Liver (tissue), 9 donors: ENCODE data around the gene HSH2D. TPM values are rescaled to one million over a fixed set of nuclear protein-coding genes. Genes with fewer than 3 reads are reported as not detected.

Experiments used
- DNase-seq: peaks from one replicate; pipeline ENCODE4 v3.0.0-alpha.2; 2017; ENCODE audit warnings: low spot score
- H3K27ac ChIP-seq, 2 donors: one replicate each; pipeline ENCODE4 v1.7.0; 2013; ENCODE audit warnings: inconsistent platforms in 2 of 2, low read length in 2 of 2, control low read depth in 1 of 2, low read depth in 1 of 2, mild to moderate bottlenecking in 1 of 2
- H3K27me3 ChIP-seq, 4 donors: one replicate each; pipeline versions ENCODE4 v1.6.1 to v1.7.0; 2013; ENCODE audit warnings: low read length in 3 of 4, inconsistent platforms in 1 of 4, mild to moderate bottlenecking in 1 of 4, moderate library complexity in 1 of 4; ENCODE audit not compliant: control insufficient read depth in 4 of 4, insufficient read depth in 4 of 4
- H3K36me3 ChIP-seq, 4 donors: one replicate each; pipeline versions ENCODE4 v1.6.1 to v1.7.0; 2013; ENCODE audit warnings: low read length in 3 of 4, mild to moderate bottlenecking in 3 of 4, low read depth in 1 of 4, moderate library complexity in 1 of 4; ENCODE audit not compliant: control insufficient read depth in 4 of 4, insufficient read depth in 3 of 4
- H3K4me1 ChIP-seq, 4 donors: one replicate each; pipeline versions ENCODE4 v1.6.1 to v1.7.0; 2013; ENCODE audit warnings: low read length in 3 of 4, mild to moderate bottlenecking in 3 of 4, moderate library complexity in 1 of 4; ENCODE audit not compliant: control insufficient read depth in 4 of 4, insufficient read depth in 4 of 4
- H3K4me3 ChIP-seq, 3 donors: one replicate each; pipeline versions ENCODE4 v1.6.1 to v1.7.0; 2013; ENCODE audit warnings: low read length in 3 of 3, control low read depth in 1 of 3, low read depth in 1 of 3, mild to moderate bottlenecking in 1 of 3
- H3K9ac ChIP-seq, 2 donors: one replicate each; pipeline ENCODE4 v1.7.0; 2013; ENCODE audit warnings: low read length in 2 of 2, mild to moderate bottlenecking in 2 of 2, moderate library complexity in 2 of 2, control low read depth in 1 of 2, low read depth in 1 of 2
- H3K9me3 ChIP-seq, 4 donors: one replicate each; pipeline versions ENCODE4 v1.6.1 to v1.7.0; 2013; ENCODE audit warnings: low read length in 3 of 4; ENCODE audit not compliant: control insufficient read depth in 4 of 4
- ATF3 ChIP-seq: IDR thresholded peaks from 2 replicates; pipeline ENCODE4 v1.6.1; 2016; ENCODE audit warnings: antibody characterized with exemption
- CTCF ChIP-seq: fragments of 150-350 bp; IDR thresholded peaks from 2 replicates; pipeline ENCODE4 v1.5.1; 2017; ENCODE audit warnings: improper control_type of control experiment, low read depth, low read length; ENCODE audit not compliant: missing input control
- EGR1 ChIP-seq, 2 donors: IDR thresholded peaks; 2 replicates each; pipeline ENCODE4 v1.6.1; 2016 to 2018; ENCODE audit warnings: antibody characterized with exemption in 2 of 2, low read depth in 2 of 2
- FOXA1 ChIP-seq: IDR thresholded peaks from 2 replicates; pipeline ENCODE4 v1.6.1; 2016; ENCODE audit warnings: antibody characterized with exemption
- FOXA2 ChIP-seq: IDR thresholded peaks from 2 replicates; pipeline ENCODE4 v1.6.1; 2016; ENCODE audit warnings: antibody characterized with exemption
- GABPA ChIP-seq, 2 donors: IDR thresholded peaks in 1 of 2; conservative IDR thresholded peaks in 1 of 2; 2 replicates each; pipeline ENCODE4 v1.6.1; 2016; ENCODE audit warnings: antibody characterized with exemption in 2 of 2, mild to moderate bottlenecking in 1 of 2, moderate library complexity in 1 of 2
- HNF4A ChIP-seq, 2 donors: conservative IDR thresholded peaks; 2 replicates each; pipeline ENCODE4 v1.6.1; 2016; ENCODE audit warnings: antibody characterized with exemption in 2 of 2, mild to moderate bottlenecking in 2 of 2
- HNF4G ChIP-seq: IDR thresholded peaks from 2 replicates; pipeline ENCODE4 v1.6.1; 2016; ENCODE audit warnings: antibody characterized with exemption
- MAX ChIP-seq: IDR thresholded peaks from 2 replicates; pipeline ENCODE4 v1.6.1; 2016; ENCODE audit warnings: antibody characterized with exemption
- RAD21 ChIP-seq, 2 donors: IDR thresholded peaks; 2 replicates each; pipeline ENCODE4 v1.6.1; 2016; ENCODE audit warnings: antibody characterized with exemption in 2 of 2, mild to moderate bottlenecking in 2 of 2
- RXRA ChIP-seq, 2 donors: IDR thresholded peaks; 2 replicates each; pipeline ENCODE4 v1.6.1; 2017 to 2018; ENCODE audit warnings: antibody characterized with exemption in 2 of 2, mild to moderate bottlenecking in 1 of 2
- SP1 ChIP-seq: IDR thresholded peaks from 2 replicates; pipeline ENCODE4 v1.6.1; 2018; ENCODE audit warnings: antibody characterized with exemption, mild to moderate bottlenecking
- TAF1 ChIP-seq: conservative IDR thresholded peaks from 2 replicates; pipeline ENCODE4 v1.6.1; 2016; ENCODE audit warnings: antibody characterized with exemption, mild to moderate bottlenecking
- WGBS: extraction: QIAGEN DNeasy Blood & Tissue Kit; methylation state at CpG from one replicate; pipeline ENCODE4 v1.1.7; 2013; 5-methylcytosine and 5-hydroxymethylcytosine counted together
- polyA plus RNA-seq, 2 donors: library from polyadenylated mRNA; stranded (reverse) in 1 of 2; unstranded in 1 of 2; fragments of 200-250 nt in 1 of 2; fragments of >200 nt in 1 of 2; fragmentation: Nextera tagmentation in 1 of 2; extraction: Ambion mirVana in 1 of 2; gene quantifications; one replicate each; pipeline versions ENCODE4 v1.2.1 to v1.2.3, GENCODE V29; 2013 to 2015
- total RNA-seq, 2 donors: library from RNA; depleted of rRNA; stranded (reverse); fragments of >200 nt; gene quantifications; one replicate each; pipeline ENCODE4 v1.2.3, GENCODE V29; 2014
- TF ChIP-seq, protein P1 (sequence below): IDR thresholded peaks from 2 replicates; pipeline ENCODE4 v1.6.1; 2016; ENCODE audit warnings: antibody characterized with exemption
- donor health status: healthy.
- donor health status: healthy.
- donor health status: healthy.
- donor health status: healthy.
- donor health status: healthy.

HSH2D gene
- total and polyA plus RNA-seq, 4 donors = 0.33 to 2.9 (median 1.2) TPM

GRCh38 chr19:16148443-16149229 lies 5.2 kb downstream of the HSH2D start:
- no peaks in the 10 kb centered on the region for H3K36me3 ChIP-seq
- no peaks in the 10 kb centered on the region for H3K9me3 ChIP-seq
- no peaks in the 10 kb centered on the region for H3K27me3 ChIP-seq
- no peak for DNase-seq
- H3K4me1 ChIP-seq = peaks cover 0 to 2% (median 0%) of the 10 kb centered on the region in 4 donors
- no peak overlapping the region for H3K9ac ChIP-seq
- H3K4me3 ChIP-seq = no peak overlapping the region
- H3K27ac ChIP-seq = peak overlapping the region in 1 of 2 donors; percentile 31
- TF ChIP-seq ATF3 (no peak), SP1 (no peak)
- WGBS = 84% methylated on average over 8 of the region's 8 CpGs

DNA sequence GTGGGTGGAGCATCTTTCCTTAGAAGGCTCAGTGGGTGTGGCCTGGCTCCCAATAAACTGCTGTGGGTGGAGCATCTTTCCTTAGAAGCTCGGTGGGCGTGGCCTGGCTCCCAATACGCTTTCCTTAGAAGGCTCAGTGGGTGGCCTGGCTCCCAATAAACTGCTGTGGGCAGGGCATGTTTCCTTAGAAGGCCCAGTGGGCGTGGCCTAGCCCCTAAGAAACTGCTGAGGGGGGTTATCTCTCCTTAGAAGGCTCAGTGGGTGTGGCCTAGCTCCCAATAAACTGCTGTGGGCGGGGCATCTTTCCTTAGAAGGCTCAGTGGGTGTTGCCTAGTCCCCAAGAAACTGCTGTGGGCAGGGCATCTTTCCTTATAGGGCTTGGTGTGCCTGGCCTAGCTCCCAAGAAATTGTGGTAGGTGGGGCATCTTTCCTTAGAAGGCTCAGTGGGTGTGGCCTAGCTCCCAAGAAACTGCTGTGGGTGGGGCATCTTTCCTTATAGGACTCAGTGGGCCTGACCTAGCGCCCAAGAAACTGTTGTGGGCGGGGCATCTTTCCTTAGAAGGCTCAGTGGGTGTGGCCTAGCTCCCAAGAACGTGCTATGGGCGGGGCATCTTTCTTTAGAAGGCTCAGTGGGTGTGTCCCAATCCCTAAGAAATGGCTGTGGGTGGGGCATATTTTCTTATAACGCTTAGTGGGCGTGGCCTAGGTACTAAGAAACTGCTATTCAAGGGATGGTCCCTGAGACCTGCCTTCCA lies 10.3 kb downstream of the HSH2D start:
- Histone ChIP-seq H3K9me3 (no peaks in the 10 kb centered on the region), H3K27me3 (no peaks in the 10 kb centered on the region), H3K4me1 (peaks cover 0 to 2% (median 0%) of the 10 kb centered on the region in 4 donors), H3K36me3 (no peaks in the 10 kb centered on the region), H3K9ac (no peak overlapping the region), H3K4me3 (no peak overlapping the region), H3K27ac (no peak overlapping the region)
- no peak for DNase-seq
- no peak for TF ChIP-seq FOXA2
- TF ChIP-seq RAD21 (IDR thresholded peaks at IDR 0.05) = no peak
- WGBS = 81% methylated on average over 11 of the region's 11 CpGs

DNA sequence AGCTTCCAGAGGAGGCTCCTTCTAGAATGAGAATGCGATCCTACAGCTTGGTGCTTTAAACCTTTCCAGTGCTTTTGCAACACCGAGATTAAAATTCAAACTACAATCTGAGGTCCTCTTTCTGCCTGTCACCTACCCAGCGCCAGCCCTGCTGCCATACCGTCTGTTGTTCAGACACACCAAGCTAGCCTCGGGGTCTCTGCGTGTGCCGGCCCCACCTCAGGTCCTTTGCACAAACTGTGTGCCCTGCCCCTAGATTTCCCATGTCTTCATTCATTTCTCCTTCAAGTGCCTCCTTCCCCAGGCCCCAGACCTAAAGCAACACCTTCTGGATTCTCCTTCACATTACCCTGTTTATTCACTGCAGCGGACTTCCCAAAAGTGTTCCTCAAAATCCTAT lies 11.1 kb downstream of the HSH2D start:
- Histone ChIP-seq H3K4me3 (no peak overlapping the region), H3K27ac (no peak overlapping the region), H3K9me3 (no peaks in the 10 kb centered on the region), H3K9ac (no peak overlapping the region), H3K27me3 (no peaks in the 10 kb centered on the region), H3K36me3 (no peaks in the 10 kb centered on the region), H3K4me1 (peaks cover 0 to 2% (median 0%) of the 10 kb centered on the region in 4 donors)
- TF ChIP-seq GABPA (IDR thresholded peaks at IDR 0.05 in 1 of 2, conservative IDR thresholded peaks at IDR 0.05 in 1 of 2) (no peak), ATF3 (no peak), MAX (no peak), TAF1 (no peak), CTCF (no peak), RXRA (IDR thresholded peaks at IDR 0.05) (no peak), EGR1 (IDR thresholded peaks at IDR 0.05; ENCODE audit: low read depth in 2 of 2) (no peak), FOXA1 (no peak), HNF4A (conservative IDR thresholded peaks at IDR 0.05) (no peak), HNF4G (no peak), SP1 (no peak), FOXA2 (no peak)
- TF ChIP-seq, protein P1, sequence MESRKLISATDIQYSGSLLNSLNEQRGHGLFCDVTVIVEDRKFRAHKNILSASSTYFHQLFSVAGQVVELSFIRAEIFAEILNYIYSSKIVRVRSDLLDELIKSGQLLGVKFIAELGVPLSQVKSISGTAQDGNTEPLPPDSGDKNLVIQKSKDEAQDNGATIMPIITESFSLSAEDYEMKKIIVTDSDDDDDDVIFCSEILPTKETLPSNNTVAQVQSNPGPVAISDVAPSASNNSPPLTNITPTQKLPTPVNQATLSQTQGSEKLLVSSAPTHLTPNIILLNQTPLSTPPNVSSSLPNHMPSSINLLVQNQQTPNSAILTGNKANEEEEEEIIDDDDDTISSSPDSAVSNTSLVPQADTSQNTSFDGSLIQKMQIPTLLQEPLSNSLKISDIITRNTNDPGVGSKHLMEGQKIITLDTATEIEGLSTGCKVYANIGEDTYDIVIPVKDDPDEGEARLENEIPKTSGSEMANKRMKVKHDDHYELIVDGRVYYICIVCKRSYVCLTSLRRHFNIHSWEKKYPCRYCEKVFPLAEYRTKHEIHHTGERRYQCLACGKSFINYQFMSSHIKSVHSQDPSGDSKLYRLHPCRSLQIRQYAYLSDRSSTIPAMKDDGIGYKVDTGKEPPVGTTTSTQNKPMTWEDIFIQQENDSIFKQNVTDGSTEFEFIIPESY = no peak
- DNase-seq = no peak
- 94% methylated on average over 8 of the region's 8 CpGs for WGBS
